ENCODE results near the gene ACAD9.
"Not testable (repeated sequence)": the region's sequence is repeated elsewhere in the genome, so short reads cannot be mapped to it uniquely, and the experiment has no call there.

ACAD9 gene

DNA sequence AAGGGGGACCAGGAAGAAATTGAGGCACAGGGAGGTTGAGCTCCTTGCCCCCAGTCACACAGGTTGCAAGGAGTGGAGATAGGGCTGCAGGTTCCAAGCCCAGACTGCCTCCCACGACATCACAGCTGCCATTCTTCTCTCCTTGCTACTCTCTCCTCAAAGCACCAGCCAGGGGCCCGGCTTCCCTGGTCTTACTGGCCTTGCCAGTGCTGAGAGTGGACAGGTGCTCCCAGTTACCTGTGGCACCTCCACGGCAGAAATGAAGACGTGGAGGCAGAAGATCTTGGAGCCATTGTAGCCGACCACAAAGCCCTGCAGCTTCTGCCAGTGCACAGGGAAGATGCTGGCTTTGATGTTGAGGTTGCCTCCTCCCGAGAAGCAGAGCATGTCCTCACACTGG lies 17.9 kb upstream of the ACAD9 start:
- TF ChIP-seq, protein P1, sequence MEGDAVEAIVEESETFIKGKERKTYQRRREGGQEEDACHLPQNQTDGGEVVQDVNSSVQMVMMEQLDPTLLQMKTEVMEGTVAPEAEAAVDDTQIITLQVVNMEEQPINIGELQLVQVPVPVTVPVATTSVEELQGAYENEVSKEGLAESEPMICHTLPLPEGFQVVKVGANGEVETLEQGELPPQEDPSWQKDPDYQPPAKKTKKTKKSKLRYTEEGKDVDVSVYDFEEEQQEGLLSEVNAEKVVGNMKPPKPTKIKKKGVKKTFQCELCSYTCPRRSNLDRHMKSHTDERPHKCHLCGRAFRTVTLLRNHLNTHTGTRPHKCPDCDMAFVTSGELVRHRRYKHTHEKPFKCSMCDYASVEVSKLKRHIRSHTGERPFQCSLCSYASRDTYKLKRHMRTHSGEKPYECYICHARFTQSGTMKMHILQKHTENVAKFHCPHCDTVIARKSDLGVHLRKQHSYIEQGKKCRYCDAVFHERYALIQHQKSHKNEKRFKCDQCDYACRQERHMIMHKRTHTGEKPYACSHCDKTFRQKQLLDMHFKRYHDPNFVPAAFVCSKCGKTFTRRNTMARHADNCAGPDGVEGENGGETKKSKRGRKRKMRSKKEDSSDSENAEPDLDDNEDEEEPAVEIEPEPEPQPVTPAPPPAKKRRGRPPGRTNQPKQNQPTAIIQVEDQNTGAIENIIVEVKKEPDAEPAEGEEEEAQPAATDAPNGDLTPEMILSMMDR (IDR thresholded peaks at IDR 0.05; ENCODE audit: control insufficient read depth, extremely low read depth, insufficient read depth), result no peak
- no peak overlapping the region for H3K4me3 ChIP-seq (ENCODE audit: low read depth, low read length)
- DNase-seq (ENCODE audit: low read depth), result no peak

DNA sequence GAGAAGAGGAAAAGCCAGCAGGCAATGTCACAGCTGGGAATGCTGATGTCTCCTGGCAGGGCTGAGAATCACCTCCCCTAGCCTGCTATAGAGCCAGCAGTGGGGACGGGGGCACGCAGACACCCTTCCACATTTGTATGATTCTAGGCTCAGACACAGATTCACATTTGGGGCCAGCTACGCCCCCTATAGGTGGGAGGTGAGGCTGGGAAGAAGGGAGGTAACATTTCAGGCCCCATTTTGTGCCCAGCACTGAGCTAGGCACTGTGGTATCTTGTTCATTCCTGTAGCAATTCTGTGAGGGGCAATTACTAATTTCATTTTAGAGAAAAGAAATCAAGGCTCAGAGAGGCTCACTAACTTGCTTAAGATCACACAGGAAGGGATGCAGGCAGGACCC lies 15.9 kb upstream of the ACAD9 start:
- TF ChIP-seq, protein P1 (IDR thresholded peaks at IDR 0.05; ENCODE audit: control insufficient read depth, extremely low read depth, insufficient read depth), result peak; percentile 19; the same call in 1 of the 2 replicates
- DNase-seq (ENCODE audit: low read depth), result no peak
- no peak overlapping the region for H3K4me3 ChIP-seq (ENCODE audit: low read depth, low read length)

DNA sequence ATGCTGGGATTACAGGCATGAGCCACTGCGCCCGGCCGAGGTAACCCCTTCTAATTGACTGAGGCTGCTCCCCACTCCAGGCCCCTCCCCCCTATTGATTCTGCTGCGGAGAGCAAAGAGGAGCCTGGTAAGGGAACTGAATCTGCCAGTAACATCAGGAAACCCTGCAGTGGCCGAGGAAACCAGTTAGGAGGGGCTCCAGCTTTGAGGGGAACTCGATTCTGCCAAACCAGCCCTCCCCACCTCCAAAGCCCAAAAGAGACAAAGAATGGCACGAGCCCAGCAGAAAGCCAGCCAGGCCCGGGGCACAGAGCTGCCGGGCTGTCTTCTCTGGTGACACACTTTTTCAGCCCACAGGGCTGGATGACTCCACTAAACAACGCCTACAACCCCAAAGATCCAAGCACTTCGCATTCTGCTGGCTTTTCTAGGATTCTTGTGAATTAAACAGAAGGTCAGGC lies 15.0 kb upstream of the ACAD9 start:
- DNase-seq (ENCODE audit: low read depth), result no peak
- no peak overlapping the region for H3K4me3 ChIP-seq (ENCODE audit: low read depth, low read length)
- TF ChIP-seq, protein P1 (IDR thresholded peaks at IDR 0.05; ENCODE audit: control insufficient read depth, extremely low read depth, insufficient read depth), result no peak

DNA sequence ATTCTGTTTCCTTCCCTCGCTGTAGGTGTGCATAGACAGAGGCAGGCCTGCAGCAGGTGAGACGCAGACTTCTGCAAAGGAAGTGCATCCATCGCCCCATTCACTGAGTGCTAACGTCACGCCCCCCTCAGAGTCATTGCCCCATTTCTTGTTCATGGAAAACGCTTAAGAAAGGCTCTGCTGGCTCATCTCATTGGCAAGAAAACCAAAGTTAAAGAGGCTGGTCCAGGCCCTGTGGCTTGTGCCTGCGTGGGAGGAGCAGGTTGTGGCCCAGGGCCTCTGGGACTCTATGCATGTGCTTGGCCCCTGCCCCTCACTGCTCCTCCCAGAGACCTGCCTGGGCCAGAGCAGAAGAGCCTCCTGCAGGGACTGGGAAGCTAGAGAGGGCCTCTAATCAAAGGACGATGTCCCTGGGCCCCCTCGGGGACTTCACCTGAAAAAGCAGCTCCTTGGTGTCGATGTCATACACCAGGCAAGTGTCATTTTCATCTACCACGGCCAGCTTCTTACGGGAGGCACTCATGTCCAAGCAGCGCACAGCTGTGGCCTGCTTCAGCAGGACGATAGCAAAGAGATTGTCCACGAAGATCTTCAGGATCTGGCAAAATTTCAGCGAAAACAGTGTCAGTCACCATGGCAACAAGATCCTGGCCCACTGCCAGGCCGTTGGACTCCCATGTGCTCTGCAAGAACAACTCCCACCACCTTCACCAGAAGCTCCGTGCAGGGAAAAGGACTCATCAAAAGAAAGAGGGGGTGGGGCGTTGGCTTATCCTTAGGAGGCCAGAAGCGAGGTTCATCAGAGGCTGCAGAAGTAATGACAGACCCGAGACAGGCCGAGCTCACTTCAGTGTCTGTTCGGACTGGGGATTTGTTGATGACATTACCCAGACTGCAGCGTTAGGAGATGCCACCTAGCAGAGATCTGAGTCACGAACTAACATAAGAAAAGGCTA lies 14.3 kb upstream of the ACAD9 start:
- DNase-seq (ENCODE audit: low read depth); H3K4me3 ChIP-seq (ENCODE audit: low read depth, low read length): not testable (repeated sequence)

DNA sequence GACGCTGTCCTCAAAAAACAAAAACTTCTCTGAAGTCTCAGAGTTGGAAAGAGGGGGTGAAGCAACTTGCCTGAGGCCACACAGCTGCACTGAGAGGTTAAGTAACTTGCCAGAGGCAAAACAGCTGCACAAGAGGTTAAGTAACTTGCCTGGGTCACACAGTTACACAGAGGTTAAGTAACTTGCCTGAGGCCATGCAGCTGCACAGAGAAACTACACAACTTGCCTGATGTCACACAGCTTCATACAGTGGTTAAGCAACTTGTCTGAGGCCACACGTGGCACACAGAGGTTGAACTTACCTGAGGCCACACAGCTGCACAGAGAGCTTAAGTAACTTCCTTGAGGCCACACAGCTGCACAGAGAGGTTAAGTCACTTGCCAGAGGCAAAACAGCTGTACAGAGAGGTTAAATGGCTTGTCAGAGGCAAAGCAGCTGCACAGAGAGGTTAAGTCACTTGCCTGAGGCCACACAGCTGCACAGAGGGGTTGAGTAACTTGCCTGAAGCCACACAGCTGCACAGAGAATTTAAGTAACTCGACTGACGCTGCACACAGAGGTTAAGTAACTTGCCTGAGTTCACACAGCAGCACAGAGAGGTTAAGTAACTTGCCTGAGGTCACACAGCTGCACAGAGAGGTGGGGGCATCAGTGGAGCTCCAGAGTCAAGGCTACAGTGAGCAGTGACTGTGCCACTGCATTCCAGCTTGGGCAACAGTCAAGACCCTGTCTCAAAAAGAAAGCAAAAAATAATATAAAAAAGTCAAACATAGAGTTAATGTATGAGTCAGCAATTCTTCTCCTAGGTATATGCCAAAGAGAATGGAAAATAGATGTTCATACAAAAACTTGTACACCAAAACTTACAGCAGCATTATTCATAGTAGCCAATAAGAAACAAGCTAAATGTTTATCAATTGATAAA lies 12.0 kb upstream of the ACAD9 start:
- DNase-seq (ENCODE audit: low read depth), result no peak
- H3K4me3 ChIP-seq (ENCODE audit: low read depth, low read length), result no peak overlapping the region
- TF ChIP-seq, protein P1 (IDR thresholded peaks at IDR 0.05; ENCODE audit: control insufficient read depth, extremely low read depth, insufficient read depth), result no peak

DNA sequence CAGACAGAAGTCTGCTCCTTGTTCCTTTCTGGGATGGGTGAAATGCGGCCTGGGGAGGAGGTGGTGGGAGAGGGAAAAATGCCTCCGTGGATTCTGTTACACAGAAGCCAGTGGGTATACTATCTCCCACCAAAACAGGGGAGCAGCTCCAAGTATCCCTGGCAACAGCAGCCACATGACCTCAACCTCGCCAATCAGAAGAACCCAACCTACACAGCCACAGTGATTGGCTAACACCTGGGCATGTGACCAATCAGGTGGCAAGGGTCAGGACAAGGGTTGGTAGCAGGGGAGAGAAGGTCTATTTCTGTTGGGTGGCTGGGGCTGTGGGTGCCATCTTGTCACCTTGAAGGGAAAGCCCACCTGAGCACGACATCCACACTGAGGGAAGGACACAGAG lies 9.1 kb upstream of the ACAD9 start:
- no peak overlapping the region for H3K4me3 ChIP-seq (ENCODE audit: low read depth, low read length)
- TF ChIP-seq, protein P1 (IDR thresholded peaks at IDR 0.05; ENCODE audit: control insufficient read depth, extremely low read depth, insufficient read depth), result no peak
- no peak for DNase-seq (ENCODE audit: low read depth)

DNA sequence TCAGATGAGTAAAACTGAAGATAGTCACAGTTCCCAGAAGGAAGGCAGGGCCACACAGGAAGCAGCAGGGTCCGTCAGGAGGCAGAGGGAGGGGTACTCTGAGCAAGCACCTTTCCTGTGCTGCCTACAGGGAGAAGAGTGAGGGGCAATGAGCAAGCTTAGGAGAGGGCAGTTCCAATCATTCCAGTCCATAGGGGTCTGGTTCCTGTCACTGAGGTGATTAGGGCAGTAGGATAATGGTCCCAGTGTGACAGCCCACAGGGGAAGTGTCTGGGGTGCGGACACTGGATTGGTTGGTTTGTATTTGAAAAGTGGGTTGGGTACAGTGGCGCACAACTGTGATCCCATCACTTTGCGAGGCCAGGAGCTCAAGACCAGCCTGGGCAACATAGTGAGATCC lies 7.1 kb upstream of the ACAD9 start:
- TF ChIP-seq, protein P1 (IDR thresholded peaks at IDR 0.05; ENCODE audit: control insufficient read depth, extremely low read depth, insufficient read depth), result no peak
- DNase-seq (ENCODE audit: low read depth), result no peak
- H3K4me3 ChIP-seq (ENCODE audit: low read depth, low read length), result no peak overlapping the region

Data from LNCaP clone FGC (cell line).